CD4-positive, CD25-positive, alpha-beta regulatory T cell (primary cell): ENCODE results near the gene SAMD4A. TPM values are rescaled to one million over a fixed set of nuclear protein-coding genes. Genes with fewer than 3 reads are reported as not detected.
A peak's percentile ranks its signal among the peaks of the same experiment; 100 is the strongest.

Source experiments
- ATAC-seq, 2 donors: fragments of 150-1000 bp; cut with Tn5 transposase; one replicate each; pipeline ENCODE4 v1.10.0; 2021; ENCODE audit warnings: low read depth in 2 of 2, moderate number of reproducible peaks in 2 of 2, moderate library complexity in 1 of 2
- DNase-seq, 3 donors: peaks; one replicate each; pipeline versions ENCODE4 v3.0.0 to v3.0.0-alpha.2; 2012 to 2022; ENCODE audit warnings: mixed read lengths in 1 of 3
- H3K27ac ChIP-seq: one replicate; pipeline ENCODE4 v1.7.0; 2013; ENCODE audit warnings: mild to moderate bottlenecking, low read length; ENCODE audit not compliant: insufficient read depth, poor library complexity, severe bottlenecking
- H3K27me3 ChIP-seq: one replicate; pipeline ENCODE4 v1.7.0; 2013; ENCODE audit warnings: low read length; ENCODE audit not compliant: control insufficient read depth, insufficient read depth
- H3K36me3 ChIP-seq: one replicate; pipeline ENCODE4 v1.7.0; 2013; ENCODE audit warnings: mild to moderate bottlenecking, low read length, moderate library complexity; ENCODE audit not compliant: control insufficient read depth, insufficient read depth
- H3K4me1 ChIP-seq: 2 replicates; pipeline ENCODE4 v1.7.0; 2013; ENCODE audit warnings: mild to moderate bottlenecking, low read length; ENCODE audit not compliant: insufficient read depth, control insufficient read depth, poor library complexity, severe bottlenecking
- H3K4me3 ChIP-seq: one replicate; pipeline ENCODE4 v1.7.0; 2013; ENCODE audit warnings: low read depth, mild to moderate bottlenecking, low read length, moderate library complexity
- H3K9me3 ChIP-seq, 2 experiments: 1 replicate in 1 of 2; 2 replicates in 1 of 2; pipeline ENCODE4 v1.7.0; 2013; ENCODE audit warnings: low read length in 2 of 2, mild to moderate bottlenecking in 1 of 2, moderate library complexity in 1 of 2; ENCODE audit not compliant: control insufficient read depth in 2 of 2
- H3K27ac Mint-ChIP-seq, 3 donors: one replicate each; pipeline ENCODE4 v1.8.0; 2020 to 2022; ENCODE audit warnings: mild to moderate bottlenecking in 3 of 3, mixed read lengths in 3 of 3, moderate library complexity in 2 of 3
- H3K27me3 Mint-ChIP-seq: one replicate; pipeline ENCODE4 v1.8.0; 2022; ENCODE audit warnings: mild to moderate bottlenecking, mixed read lengths
- H3K36me3 Mint-ChIP-seq: one replicate; pipeline ENCODE4 v1.8.0; 2020; ENCODE audit warnings: mixed read lengths
- H3K4me1 Mint-ChIP-seq, 4 donors: one replicate each; pipeline ENCODE4 v1.8.0; 2020 to 2022; ENCODE audit warnings: mixed read lengths in 4 of 4, mild to moderate bottlenecking in 1 of 4
- H3K4me3 Mint-ChIP-seq, 4 donors: one replicate each; pipeline ENCODE4 v1.8.0; 2020 to 2022; ENCODE audit warnings: mild to moderate bottlenecking in 4 of 4, mixed read lengths in 4 of 4, moderate library complexity in 3 of 4
- H3K9me3 Mint-ChIP-seq, 7 donors: one replicate each; pipeline ENCODE4 v1.8.0; 2020 to 2022; ENCODE audit warnings: mixed read lengths in 7 of 7, mild to moderate bottlenecking in 3 of 7, moderate library complexity in 2 of 7
- polyA plus RNA-seq, 4 donors: library from polyadenylated mRNA; unstranded; fragments of 300-500 nt; fragmentation: Illumina TruSeq; gene quantifications; one replicate each; pipeline ENCODE4 v1.2.3, GENCODE V29; 2021
- total RNA-seq: library from RNA; stranded (reverse); gene quantifications from one replicate; pipeline ENCODE4 v1.2.3, GENCODE V29; 2022

The SAMD4A gene
- total and polyA plus RNA-seq, 5 donors from 2014 or later = 0.05 to 7.9 (median 0.13) TPM; not detected in 1

DNA sequence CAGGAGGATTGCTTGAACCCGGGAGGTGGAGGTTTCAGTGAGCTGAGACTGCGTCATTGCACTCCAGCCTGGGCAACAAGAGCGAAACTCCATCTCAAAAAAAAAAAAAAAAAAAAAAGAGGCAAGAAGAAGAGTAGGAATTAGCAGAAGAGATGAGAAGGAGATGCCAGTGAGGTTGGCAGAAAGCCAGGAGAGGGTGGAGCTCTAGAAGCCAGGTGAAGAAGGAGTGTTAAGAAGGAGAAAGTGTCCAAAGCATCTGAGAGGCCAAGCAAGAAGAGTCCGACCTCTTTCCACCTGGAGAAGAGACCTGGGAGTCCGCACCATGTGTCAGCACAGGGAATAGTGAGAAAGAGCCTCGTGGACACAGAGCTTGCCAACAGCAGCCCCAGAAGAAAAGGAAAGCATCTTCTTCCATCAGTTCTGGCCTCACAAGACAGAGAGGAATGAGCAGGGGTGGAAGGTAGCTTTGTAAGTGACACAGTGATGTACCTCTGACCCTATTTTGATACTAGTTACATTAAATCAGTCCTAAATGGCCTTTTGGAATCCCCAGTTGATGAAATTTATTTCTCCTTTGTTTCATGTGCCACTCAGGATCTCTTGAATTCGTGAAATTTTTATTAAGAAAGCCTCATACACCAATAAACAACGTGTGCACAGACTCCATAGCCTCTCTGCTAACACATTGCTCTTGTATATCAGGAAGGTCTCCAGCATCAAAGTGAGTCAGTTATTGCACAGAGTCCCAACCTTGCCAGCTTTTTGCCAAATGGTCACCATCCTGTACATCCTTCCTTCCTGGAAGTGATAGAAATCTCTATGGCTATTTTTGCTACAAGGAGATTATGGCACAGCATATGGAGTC lies 70.6 kb downstream of the SAMD4A start:
- no peak for DNase-seq
- Mint-ChIP-seq H3K36me3 (peaks cover under 1% of the 10 kb centered on the region), H3K4me3 (no peak overlapping the region), H3K27me3 (peaks cover 4% of the 10 kb centered on the region), H3K9me3 (peaks cover 0 to 2% (median 0%) of the 10 kb centered on the region in 7 donors), H3K27ac (peak overlapping the region in 1 of 3 donors; percentile 78), H3K4me1 (no peaks in the 10 kb centered on the region)
- Histone ChIP-seq H3K9me3 (no peaks in the 10 kb centered on the region), H3K27ac (no peak overlapping the region), H3K4me3 (no peak overlapping the region), H3K4me1 (no peaks in the 10 kb centered on the region), H3K36me3 (no peaks in the 10 kb centered on the region), H3K27me3 (no peaks in the 10 kb centered on the region)
- no peak for ATAC-seq

DNA sequence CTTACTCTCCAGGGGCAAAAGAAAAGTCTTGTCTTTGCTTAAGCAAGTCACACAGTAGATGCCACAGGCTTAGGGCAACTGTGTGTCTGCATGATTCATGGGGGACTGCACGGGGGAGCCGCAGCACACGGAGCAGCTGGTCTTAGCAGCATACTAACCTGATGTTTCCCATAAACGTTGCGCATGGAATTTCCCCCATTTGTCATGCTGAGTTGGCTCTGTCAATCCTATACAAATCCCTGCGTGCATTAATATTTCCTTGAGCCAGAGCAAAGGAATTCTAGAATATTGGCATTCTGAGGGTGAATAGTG lies 71.2 kb downstream of the SAMD4A start:
- no peaks in the 10 kb centered on the region for H3K36me3 ChIP-seq
- no peak for DNase-seq
- Mint-ChIP-seq H3K4me1 (no peaks in the 10 kb centered on the region), H3K36me3 (no peaks in the 10 kb centered on the region), H3K4me3 (no peak overlapping the region), H3K27me3 (peaks cover 4% of the 10 kb centered on the region), H3K9me3 (peaks cover 0 to 2% (median 0%) of the 10 kb centered on the region in 7 donors), H3K27ac (no peak overlapping the region)
- H3K27ac ChIP-seq = no peak overlapping the region
- H3K9me3 ChIP-seq = no peaks in the 10 kb centered on the region
- no peak overlapping the region for H3K4me3 ChIP-seq
- no peak for ATAC-seq
- H3K4me1 ChIP-seq = no peaks in the 10 kb centered on the region
- H3K27me3 ChIP-seq = no peaks in the 10 kb centered on the region

DNA sequence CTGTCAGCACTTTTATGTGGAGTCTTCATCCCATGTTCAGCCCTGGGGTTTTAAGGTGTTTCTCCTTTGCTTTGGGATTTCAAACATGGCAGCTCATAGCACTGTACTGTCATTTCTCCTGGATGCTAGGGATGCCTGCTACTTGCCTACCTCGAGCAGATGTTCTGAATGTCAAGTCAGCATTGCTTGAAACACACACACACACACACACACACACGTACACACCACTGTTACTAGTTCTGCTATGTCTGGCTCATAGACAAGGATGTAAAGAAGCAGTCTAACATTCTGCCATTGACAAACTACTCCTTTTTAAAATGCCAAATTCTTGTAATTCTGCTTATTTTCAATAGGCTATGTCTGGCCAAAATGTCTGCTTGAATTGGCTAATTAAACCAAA lies 72.7 kb downstream of the SAMD4A start:
- ATAC-seq = no peak
- H3K4me1 Mint-ChIP-seq = no peaks in the 10 kb centered on the region
- peak overlapping the region in 1 of 3 donors; percentile 67 for H3K27ac Mint-ChIP-seq
- Histone ChIP-seq H3K4me3 (no peak overlapping the region), H3K27ac (no peak overlapping the region), H3K9me3 (no peaks in the 10 kb centered on the region), H3K27me3 (no peaks in the 10 kb centered on the region), H3K36me3 (no peaks in the 10 kb centered on the region), H3K4me1 (no peaks in the 10 kb centered on the region)
- no peak for DNase-seq
- no peak overlapping the region for H3K4me3 Mint-ChIP-seq
- no peaks in the 10 kb centered on the region for H3K36me3 Mint-ChIP-seq
- peaks cover 4% of the 10 kb centered on the region for H3K27me3 Mint-ChIP-seq
- peaks cover 0 to 2% (median 0%) of the 10 kb centered on the region in 7 donors for H3K9me3 Mint-ChIP-seq

GRCh38 chr14:54640506-54640905 lies 73.6 kb downstream of the SAMD4A start:
- DNase-seq (no peak), ATAC-seq (no peak)
- H3K36me3 Mint-ChIP-seq = no peaks in the 10 kb centered on the region
- H3K9me3 ChIP-seq = no peaks in the 10 kb centered on the region
- no peak overlapping the region for H3K27ac ChIP-seq
- H3K4me3 Mint-ChIP-seq = no peak overlapping the region
- peaks cover 0 to 2% (median 0%) of the 10 kb centered on the region in 7 donors for H3K9me3 Mint-ChIP-seq
- H3K4me1 Mint-ChIP-seq = no peaks in the 10 kb centered on the region
- no peaks in the 10 kb centered on the region for H3K4me1 ChIP-seq
- peak overlapping the region in 1 of 3 donors; percentile 67 for H3K27ac Mint-ChIP-seq
- peaks cover 4% of the 10 kb centered on the region for H3K27me3 Mint-ChIP-seq
- no peak overlapping the region for H3K4me3 ChIP-seq
- no peaks in the 10 kb centered on the region for H3K27me3 ChIP-seq
- H3K36me3 ChIP-seq = no peaks in the 10 kb centered on the region

GRCh38 chr14:54642121-54642520 lies 75.2 kb downstream of the SAMD4A start:
- no peak overlapping the region for H3K4me3 Mint-ChIP-seq
- no peaks in the 10 kb centered on the region for H3K9me3 ChIP-seq
- no peak overlapping the region for H3K27ac Mint-ChIP-seq
- no peaks in the 10 kb centered on the region for H3K4me1 Mint-ChIP-seq
- H3K4me1 ChIP-seq = no peaks in the 10 kb centered on the region
- no peaks in the 10 kb centered on the region for H3K27me3 ChIP-seq
- no peaks in the 10 kb centered on the region for H3K36me3 ChIP-seq
- peaks cover 4% of the 10 kb centered on the region for H3K27me3 Mint-ChIP-seq
- no peak overlapping the region for H3K4me3 ChIP-seq
- no peaks in the 10 kb centered on the region for H3K36me3 Mint-ChIP-seq
- DNase-seq = no peak
- no peak for ATAC-seq
- H3K27ac ChIP-seq = no peak overlapping the region
- no peaks in the 10 kb centered on the region for H3K9me3 Mint-ChIP-seq

- no peaks in the 10 kb centered on the region for H3K4me1 Mint-ChIP-seq
- Histone ChIP-seq H3K27ac (no peak overlapping the region), H3K36me3 (no peaks in the 10 kb centered on the region), H3K27me3 (no peaks in the 10 kb centered on the region), H3K4me3 (no peak overlapping the region), H3K9me3 (no peaks in the 10 kb centered on the region), H3K4me1 (no peaks in the 10 kb centered on the region)
- DNase-seq = peak in 2 of 3 donors; percentile 25 to 52
- H3K9me3 Mint-ChIP-seq = no peaks in the 10 kb centered on the region
- no peak for ATAC-seq
- H3K4me3 Mint-ChIP-seq = no peak overlapping the region
- no peaks in the 10 kb centered on the region for H3K36me3 Mint-ChIP-seq
- H3K27me3 Mint-ChIP-seq = peaks cover 4% of the 10 kb centered on the region
- H3K27ac Mint-ChIP-seq = peak overlapping the region in 1 of 3 donors; percentile 28
These were observed 76.1 kb downstream of the SAMD4A start for GRCh38 chr14:54642801-54643695.

DNA sequence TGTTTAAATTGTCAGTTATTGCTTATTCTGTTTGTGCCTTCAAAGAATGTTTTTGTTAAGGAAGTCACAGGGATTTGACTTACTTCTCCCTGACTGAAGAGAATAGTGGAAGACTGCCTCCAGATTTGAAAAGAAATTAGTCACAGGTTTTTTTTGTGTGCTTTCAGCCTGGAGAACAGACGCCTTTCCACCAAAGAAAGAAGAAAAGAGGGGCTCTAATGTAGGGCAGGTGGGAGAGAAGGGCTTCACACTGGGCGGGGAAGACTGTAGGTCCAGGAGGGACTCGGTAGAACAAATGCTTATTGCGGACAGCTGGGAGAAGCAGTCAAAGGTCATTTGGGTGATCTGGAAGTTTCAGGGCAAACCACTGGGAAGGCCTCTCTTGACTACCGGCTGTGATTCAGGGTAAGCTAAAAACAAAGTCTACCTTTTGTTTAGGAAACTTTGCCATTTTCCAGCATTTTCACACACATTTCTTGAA lies 76.8 kb downstream of the SAMD4A start:
- Histone ChIP-seq H3K27ac (no peak overlapping the region), H3K27me3 (no peaks in the 10 kb centered on the region), H3K9me3 (no peaks in the 10 kb centered on the region), H3K4me1 (no peaks in the 10 kb centered on the region), H3K36me3 (no peaks in the 10 kb centered on the region), H3K4me3 (no peak overlapping the region)
- DNase-seq = no peak
- no peaks in the 10 kb centered on the region for H3K9me3 Mint-ChIP-seq
- no peak overlapping the region for H3K27ac Mint-ChIP-seq
- no peaks in the 10 kb centered on the region for H3K4me1 Mint-ChIP-seq
- no peak overlapping the region for H3K4me3 Mint-ChIP-seq
- ATAC-seq = no peak
- H3K36me3 Mint-ChIP-seq = no peaks in the 10 kb centered on the region
- peaks cover under 1% of the 10 kb centered on the region for H3K27me3 Mint-ChIP-seq
